PC-9 (cell line): ENCODE measurements around the gene RGS6. TPM values are rescaled to one million over a fixed set of nuclear protein-coding genes. Genes with fewer than 3 reads are reported as not detected.

Experiments
- BruUV-seq: library from RNA; stranded (reverse); fragments of 400-500 nt; replicated peaks from 2 replicates; lab custom pipeline; 2021; lab: Mats Ljungman, UMichigan
- CTCF ChIA-PET: fragments of 300-600 bp; sonication (Branson Sonifier 250); formaldehyde crosslinking; loops from one replicate; lab custom pipeline; 2022; ENCODE audit warnings: antibody characterized with exemption; lab: Charles Lee
- POLR2A ChIA-PET: fragments of 300-600 bp; sonication (Branson Sonifier 250); formaldehyde crosslinking; loops from one replicate; lab custom pipeline; 2022; ENCODE audit warnings: antibody characterized with exemption; ENCODE audit not compliant: unreplicated experiment; lab: Charles Lee
- DNase-seq, 2 experiments: peaks; one replicate each; pipeline versions ENCODE4 v3.0.0 to v3.0.0-alpha.2; 2015 to 2022; ENCODE audit warnings: mixed read lengths in 1 of 2
- H2AFZ ChIP-seq: fragments of 200-600 bp; sonication (generic); 2 replicates; pipeline ENCODE4 v1.8.1; 2017; ENCODE audit warnings: antibody characterized with exemption
- H3F3A ChIP-seq: fragments of 200-600 bp; sonication (generic); 2 replicates; pipeline ENCODE4 v1.8.1; 2017; ENCODE audit warnings: antibody characterized with exemption, mild to moderate bottlenecking, low read depth; ENCODE audit not compliant: insufficient read depth
- H3K27ac ChIP-seq: fragments of 200-600 bp; sonication (generic); 2 replicates; pipeline ENCODE4 v1.6.1; 2016; ENCODE audit warnings: mixed run types
- H3K27me3 ChIP-seq: fragments of 200-600 bp; sonication (generic); 2 replicates; pipeline ENCODE4 v1.6.1; 2016; ENCODE audit warnings: low read depth, mixed run types; ENCODE audit not compliant: insufficient read depth
- H3K36me3 ChIP-seq: fragments of 200-600 bp; sonication (generic); 2 replicates; pipeline ENCODE4 v1.6.1; 2016; ENCODE audit warnings: low read depth, mixed run types
- H3K4me1 ChIP-seq: fragments of 200-600 bp; sonication (generic); replicated peaks from 2 replicates; pipeline ENCODE4 v1.6.1; 2016; ENCODE audit warnings: mixed run types; ENCODE audit not compliant: insufficient read depth
- H3K4me2 ChIP-seq: fragments of 200-600 bp; sonication (generic); 2 replicates; pipeline ENCODE4 v1.6.1; 2017; ENCODE audit warnings: mixed run types
- H3K4me3 ChIP-seq: fragments of 200-600 bp; sonication (generic); 2 replicates; pipeline ENCODE4 v1.6.1; 2016; ENCODE audit warnings: mixed run types
- H3K79me2 ChIP-seq: fragments of 200-600 bp; sonication (generic); 2 replicates; pipeline ENCODE4 v1.6.1; 2017; ENCODE audit warnings: low read depth, mixed run types
- H3K9me2 ChIP-seq: fragments of 200-600 bp; sonication (generic); 2 replicates; pipeline ENCODE4 v1.8.1; 2017; ENCODE audit warnings: mild to moderate bottlenecking; ENCODE audit not compliant: insufficient read depth
- H3K9me3 ChIP-seq: fragments of 200-600 bp; sonication (generic); 2 replicates; pipeline ENCODE4 v1.8.1; 2016; ENCODE audit warnings: low read depth; ENCODE audit not compliant: insufficient read depth
- H4K20me1 ChIP-seq: fragments of 200-600 bp; sonication (generic); 2 replicates; pipeline ENCODE4 v1.8.1; 2017; ENCODE audit not compliant: insufficient read depth
- CTCF ChIP-seq: fragments of 200-600 bp; sonication (generic); conservative IDR thresholded peaks from 2 replicates; pipeline ENCODE4 v1.6.1; 2017; ENCODE audit warnings: mixed run types, antibody characterized with exemption, mild to moderate bottlenecking, moderate library complexity
- EZH2 ChIP-seq: fragments of 200-600 bp; sonication (generic); IDR thresholded peaks from 2 replicates; pipeline ENCODE4 v1.8.0; 2017; ENCODE audit warnings: antibody characterized with exemption, low read depth
- intact Hi-C: fragments of 100-400 bp; cut with micrococcal nuclease; formaldehyde crosslinking; loops from one replicate; pipeline ENCODE4 v1.10.0; 2022; ENCODE audit not compliant: unreplicated experiment
- total RNA-seq: library from RNA; stranded (reverse); gene quantifications from 2 replicates; pipeline ENCODE4 v1.2.3, GENCODE V29; 2021

The RGS6 gene
- total RNA-seq, 1 experiment from 2014 or later: not detected

- H3F3A ChIP-seq: no peaks in the 10 kb centered on the region
- H3K36me3 ChIP-seq: no peaks in the 10 kb centered on the region
- H3K4me3 ChIP-seq: no peak overlapping the region
- H3K4me2 ChIP-seq: no peak overlapping the region
- no peak overlapping the region for H2AFZ ChIP-seq
- H4K20me1 ChIP-seq: no peaks in the 10 kb centered on the region
- no peak overlapping the region for H3K27ac ChIP-seq
- no peaks in the 10 kb centered on the region for H3K4me1 ChIP-seq
- H3K9me3 ChIP-seq: no peaks in the 10 kb centered on the region
- H3K79me2 ChIP-seq: no peaks in the 10 kb centered on the region
- BruUV-seq: no TSS peak
- intact Hi-C loops: no loop called here
- no peaks in the 10 kb centered on the region for H3K27me3 ChIP-seq
- ChIA-PET POLR2A (no interaction called here), CTCF (no interaction called here)
- no peak for DNase-seq
- TF ChIP-seq EZH2: no peak
- TF ChIP-seq CTCF: no peak
- H3K9me2 ChIP-seq: no peaks in the 10 kb centered on the region
Observed at GRCh38 chr14:72253503-72253902, 321.3 kb downstream of the RGS6 start.

GRCh38 chr14:72254202-72254936 is 322.1 kb downstream of the RGS6 start:
- Histone ChIP-seq H3K9me2 (no peaks in the 10 kb centered on the region), H3K79me2 (no peaks in the 10 kb centered on the region), H4K20me1 (no peaks in the 10 kb centered on the region), H3K9me3 (no peaks in the 10 kb centered on the region), H3K27ac (no peak overlapping the region), H3K4me3 (no peak overlapping the region), H3K36me3 (no peaks in the 10 kb centered on the region), H3K4me2 (no peak overlapping the region), H3K27me3 (no peaks in the 10 kb centered on the region), H2AFZ (no peak overlapping the region), H3F3A (no peaks in the 10 kb centered on the region), H3K4me1 (no peaks in the 10 kb centered on the region)
- TF ChIP-seq CTCF: no peak
- no peak for TF ChIP-seq EZH2
- no peak for DNase-seq
- ChIA-PET POLR2A (no interaction called here), CTCF (no interaction called here)
- intact Hi-C loops: no loop called here
- BruUV-seq: no TSS peak

DNA sequence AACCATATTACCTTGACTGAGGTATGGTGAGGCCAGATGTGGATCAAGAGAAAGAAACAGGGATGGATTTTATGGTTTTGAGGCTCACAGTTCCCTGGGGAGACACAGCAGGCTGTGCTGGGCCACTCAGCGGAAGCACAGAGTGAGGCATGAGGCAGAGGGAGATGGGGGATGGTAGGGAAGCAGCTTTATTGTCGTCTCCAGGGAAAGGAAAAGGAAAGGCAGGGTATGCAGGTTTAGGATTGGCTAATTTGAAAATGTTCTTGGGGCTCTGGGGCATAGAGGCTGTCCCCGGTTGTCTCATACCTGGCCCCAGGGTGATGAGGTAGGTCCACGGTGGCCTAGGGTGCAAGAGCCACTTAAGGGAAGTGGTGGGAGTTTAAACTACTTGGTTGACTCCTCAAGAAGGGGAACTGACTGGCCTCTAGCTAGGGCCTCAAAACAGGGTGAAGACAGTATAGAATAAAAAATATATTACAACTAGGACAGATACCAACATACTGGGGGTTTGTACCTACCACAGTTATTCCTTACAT is 322.8 kb downstream of the RGS6 start:
- no peak overlapping the region for H3K4me2 ChIP-seq
- no peaks in the 10 kb centered on the region for H3K9me3 ChIP-seq
- no peaks in the 10 kb centered on the region for H3K79me2 ChIP-seq
- H3K4me1 ChIP-seq: no peaks in the 10 kb centered on the region
- H2AFZ ChIP-seq: no peak overlapping the region
- H4K20me1 ChIP-seq: no peaks in the 10 kb centered on the region
- no peak overlapping the region for H3K4me3 ChIP-seq
- TF ChIP-seq EZH2 (no peak), CTCF (no peak)
- H3K36me3 ChIP-seq: no peaks in the 10 kb centered on the region
- no peaks in the 10 kb centered on the region for H3F3A ChIP-seq
- ChIA-PET POLR2A (no interaction called here), CTCF (no interaction called here)
- no peak for DNase-seq
- H3K27me3 ChIP-seq: no peaks in the 10 kb centered on the region
- intact Hi-C loops: no loop called here
- BruUV-seq: no TSS peak
- no peak overlapping the region for H3K27ac ChIP-seq
- H3K9me2 ChIP-seq: no peaks in the 10 kb centered on the region
